ENCODE results near the gene CUX1. TPM values are rescaled to one million over a fixed set of nuclear protein-coding genes. Genes with fewer than 3 reads are reported as not detected.

CUX1 gene
- total RNA-seq, 1 experiment from 2014 or later, result 53.5 TPM

DNA sequence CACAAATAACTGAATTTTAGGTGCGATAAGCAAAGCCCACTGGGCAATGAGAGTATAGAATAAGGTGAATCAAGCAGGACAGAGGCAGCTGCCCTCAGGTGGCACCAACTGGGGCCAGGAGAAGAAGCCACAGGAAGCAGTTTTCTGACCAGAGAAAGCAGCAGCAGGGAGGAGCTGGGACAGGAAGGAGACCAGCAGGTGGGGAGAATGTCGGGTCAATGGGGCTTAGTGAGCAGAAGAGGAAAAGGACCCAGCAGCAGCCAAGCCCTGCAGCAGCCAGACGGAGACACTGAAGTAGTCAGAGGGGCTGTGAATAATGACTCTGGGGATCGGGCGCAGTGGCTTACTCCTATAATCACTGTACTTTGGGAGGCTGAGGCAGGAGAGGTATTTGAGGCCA is 259.7 kb downstream of the CUX1 start:
- peak; percentile 84 for DNase-seq
- Mint-ChIP-seq H3K27ac (peak overlapping the region; percentile 46 to 95 (median 94); a peak in 6 of 7 replicates), H3K9me3 (peaks cover 0 to 2% of the 10 kb centered on the region in 2 experiments; a peak in 2 of 5 replicates)

More for the DNA sequence above, 259.7 kb downstream of the CUX1 start:
- H3K23me2 ChIP-seq (ENCODE audit: insufficient read length, low read depth, low read length, poor library complexity, severe bottlenecking), result no peaks in the 10 kb centered on the region
- H3K9me3 ChIP-seq (ENCODE audit: control insufficient read depth, low read depth, low read length), result no peaks in the 10 kb centered on the region
- no peaks in the 10 kb centered on the region; the same call in 1 of the 2 replicates for H3K4me1 ChIP-seq (ENCODE audit: insufficient read depth, low read length)
- H3K14ac ChIP-seq (ENCODE audit: insufficient read depth, low read length), result no peak overlapping the region
- no peak overlapping the region for H2BK12ac ChIP-seq (ENCODE audit: insufficient read length, low read depth, low read length)
- no peak overlapping the region for H4K5ac ChIP-seq (ENCODE audit: insufficient read length, low read depth, low read length)
- H2BK120ac ChIP-seq (ENCODE audit: low read depth, low read length, poor library complexity, severe bottlenecking), result no peak overlapping the region
- no peak overlapping the region for H3K4me2 ChIP-seq (ENCODE audit: insufficient read depth, insufficient read length, low read length)
- no peaks in the 10 kb centered on the region for H3K27me3 Mint-ChIP-seq (ENCODE audit: low read depth)
- TF ChIP-seq, protein P1, sequence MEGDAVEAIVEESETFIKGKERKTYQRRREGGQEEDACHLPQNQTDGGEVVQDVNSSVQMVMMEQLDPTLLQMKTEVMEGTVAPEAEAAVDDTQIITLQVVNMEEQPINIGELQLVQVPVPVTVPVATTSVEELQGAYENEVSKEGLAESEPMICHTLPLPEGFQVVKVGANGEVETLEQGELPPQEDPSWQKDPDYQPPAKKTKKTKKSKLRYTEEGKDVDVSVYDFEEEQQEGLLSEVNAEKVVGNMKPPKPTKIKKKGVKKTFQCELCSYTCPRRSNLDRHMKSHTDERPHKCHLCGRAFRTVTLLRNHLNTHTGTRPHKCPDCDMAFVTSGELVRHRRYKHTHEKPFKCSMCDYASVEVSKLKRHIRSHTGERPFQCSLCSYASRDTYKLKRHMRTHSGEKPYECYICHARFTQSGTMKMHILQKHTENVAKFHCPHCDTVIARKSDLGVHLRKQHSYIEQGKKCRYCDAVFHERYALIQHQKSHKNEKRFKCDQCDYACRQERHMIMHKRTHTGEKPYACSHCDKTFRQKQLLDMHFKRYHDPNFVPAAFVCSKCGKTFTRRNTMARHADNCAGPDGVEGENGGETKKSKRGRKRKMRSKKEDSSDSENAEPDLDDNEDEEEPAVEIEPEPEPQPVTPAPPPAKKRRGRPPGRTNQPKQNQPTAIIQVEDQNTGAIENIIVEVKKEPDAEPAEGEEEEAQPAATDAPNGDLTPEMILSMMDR (conservative IDR thresholded peaks at IDR 0.05), result no peak
- H4K91ac ChIP-seq (ENCODE audit: insufficient read length, low read depth, low read length), result no peak overlapping the region
- no peak overlapping the region for H2BK5ac ChIP-seq (ENCODE audit: insufficient read length, low read length)
- peak overlapping the region in 1 of 2 experiments; percentile 48; a peak in 1 of 5 replicates for H3K4me3 Mint-ChIP-seq
- WGBS (ENCODE audit: extremely low coverage, insufficient read length, low lambda C conversion rate), result no CpG with 5 or more reads among the region's 5 CpGs
- H3T11ph ChIP-seq (ENCODE audit: low read length), result no peak overlapping the region
- no peak overlapping the region for H3K23ac ChIP-seq (ENCODE audit: insufficient read length, low read depth, low read length)
- no peaks in the 10 kb centered on the region for H3K27me3 ChIP-seq (ENCODE audit: insufficient read depth, low read length)
- peaks cover 14 to 30% (median 21%) of the 10 kb centered on the region in 3 experiments for H3K36me3 Mint-ChIP-seq (ENCODE audit: insufficient read depth in 1 of 3, low read depth in 3 of 3)
- H3K56ac ChIP-seq (ENCODE audit: insufficient read length, low read depth, low read length), result no peak overlapping the region
- no peaks in the 10 kb centered on the region for H3K79me2 ChIP-seq (ENCODE audit: insufficient read depth, low read length)
- no peak overlapping the region for H3K27ac ChIP-seq (ENCODE audit: insufficient read length, low read depth, low read length)
- H3K4ac ChIP-seq (ENCODE audit: low read depth, low read length), result no peak overlapping the region
- H3K18ac ChIP-seq (ENCODE audit: insufficient read length, low read depth, low read length), result no peak overlapping the region
- no peak overlapping the region for H3K9ac ChIP-seq (ENCODE audit: extremely low read depth, insufficient read length, low read length)
- H2BK20ac ChIP-seq (ENCODE audit: low read depth, low read length, poor library complexity, severe bottlenecking), result no peak overlapping the region
- no peak overlapping the region for H4K8ac ChIP-seq (replicated peaks; ENCODE audit: insufficient read length, low read depth, low read length)
- H2AFZ ChIP-seq (ENCODE audit: low read length), result no peak overlapping the region
- no peaks in the 10 kb centered on the region for H3K79me1 ChIP-seq (ENCODE audit: insufficient read depth, low read depth, low read length, poor library complexity, severe bottlenecking)
- no peak overlapping the region for H2BK15ac ChIP-seq (ENCODE audit: low read depth, low read length)
- H2AK5ac ChIP-seq (ENCODE audit: insufficient read length, low read length), result no peak overlapping the region
- peaks cover 24 to 37% of the 10 kb centered on the region in 2 experiments for H3K4me1 Mint-ChIP-seq
- no peaks in the 10 kb centered on the region for H4K20me1 ChIP-seq (ENCODE audit: control insufficient read depth, insufficient read depth, insufficient read length)

Data from H9 (cell line).